WTC11 (cell line): ENCODE results near the gene KCNIP1. TPM values are rescaled to one million over a fixed set of nuclear protein-coding genes. Genes with fewer than 3 reads are reported as not detected.

Experiments
- ATAC-seq: fragments of 200-7000 bp; cut with Tn5 transposase; 2 replicates; pipeline ENCODE4 v1.10.0; 2021; ENCODE audit warnings: mild to moderate bottlenecking, moderate library complexity
- CTCF ChIA-PET: fragments of 300-600 bp; sonication (Branson Sonifier 250); formaldehyde crosslinking; loops from one replicate; lab custom pipeline; 2021; ENCODE audit warnings: antibody characterized with exemption; lab: Charles Lee
- POLR2A ChIA-PET: fragments of 350-600 bp; sonication (Branson Sonifier 250); formaldehyde crosslinking; loops from one replicate; lab custom pipeline; 2021; ENCODE audit warnings: antibody characterized with exemption; lab: Charles Lee
- DNase-seq: peaks from one replicate; pipeline ENCODE4 v3.0.0; 2021; ENCODE audit warnings: low spot score
- H3K27ac Mint-ChIP-seq: 2 replicates; pipeline ENCODE4 v1.8.0; 2021; ENCODE audit warnings: mixed read lengths
- H3K27me3 Mint-ChIP-seq: 2 replicates; pipeline ENCODE4 v1.8.0; 2021; ENCODE audit warnings: low read depth, mild to moderate bottlenecking, moderate library complexity, mixed read lengths
- H3K36me3 Mint-ChIP-seq: 2 replicates; pipeline ENCODE4 v1.8.0; 2021; ENCODE audit warnings: mixed read lengths
- H3K4me1 Mint-ChIP-seq: 2 replicates; pipeline ENCODE4 v1.8.0; 2022; ENCODE audit warnings: mixed read lengths
- H3K4me3 Mint-ChIP-seq: 2 replicates; pipeline ENCODE4 v1.8.0; 2021; ENCODE audit warnings: mild to moderate bottlenecking, moderate library complexity, mixed read lengths
- H3K9me3 Mint-ChIP-seq: 2 replicates; pipeline ENCODE4 v1.8.0; 2021; ENCODE audit warnings: mixed read lengths
- ARID4B ChIP-seq: sonication (generic); formaldehyde crosslinking; IDR thresholded peaks from 2 replicates; pipeline ENCODE4 v1.8.0; 2023; ENCODE audit warnings: missing genetic modification reagents, mild to moderate bottlenecking, borderline replicate concordance
- ATF2 ChIP-seq: sonication (generic); formaldehyde crosslinking; IDR thresholded peaks from 2 replicates; pipeline ENCODE4 v1.8.1; 2022; ENCODE audit warnings: low read depth, missing genetic modification reagents, borderline replicate concordance
- ATF3 ChIP-seq: sonication (generic); formaldehyde crosslinking; conservative IDR thresholded peaks from 2 replicates; pipeline ENCODE4 v1.8.1; 2022; ENCODE audit warnings: mild to moderate bottlenecking, missing genetic modification reagents
- CTCF ChIP-seq: fragments of 200-600 bp; IDR thresholded peaks from 2 replicates; pipeline ENCODE4 v1.8.0; 2022; ENCODE audit warnings: antibody characterized with exemption
- ERG ChIP-seq: fragments of 250-450 bp; sonication (Bioruptor Pico); IDR thresholded peaks from 2 replicates; pipeline ENCODE4 v1.8.0; 2021; ENCODE audit warnings: mild to moderate bottlenecking
- ETV6 ChIP-seq: sonication (generic); formaldehyde crosslinking; IDR thresholded peaks from 2 replicates; pipeline ENCODE4 v1.8.1; 2022; ENCODE audit warnings: mild to moderate bottlenecking, missing genetic modification reagents
- FOXP1 ChIP-seq: sonication (generic); formaldehyde crosslinking; IDR thresholded peaks from 2 replicates; pipeline ENCODE4 v1.8.0; 2022; ENCODE audit warnings: missing genetic modification reagents, mild to moderate bottlenecking, moderate library complexity, borderline replicate concordance
- JUN ChIP-seq: sonication (generic); formaldehyde crosslinking; IDR thresholded peaks from 2 replicates; pipeline ENCODE4 v1.8.0; 2023; ENCODE audit warnings: mild to moderate bottlenecking, missing genetic modification reagents
- NR2C2 ChIP-seq: sonication (generic); formaldehyde crosslinking; IDR thresholded peaks from 2 replicates; pipeline ENCODE4 v1.8.0; 2022; ENCODE audit warnings: mild to moderate bottlenecking, missing genetic modification reagents
- OVOL2 ChIP-seq: fragments of 250-450 bp; sonication (Bioruptor Pico); IDR thresholded peaks from 2 replicates; pipeline ENCODE4 v1.9.0; 2021; ENCODE audit warnings: mild to moderate bottlenecking, borderline replicate concordance
- STAT6 ChIP-seq: sonication (generic); formaldehyde crosslinking; conservative IDR thresholded peaks from 2 replicates; pipeline ENCODE4 v1.8.1; 2023; ENCODE audit warnings: mild to moderate bottlenecking, low read depth, missing genetic modification reagents, moderate library complexity
- TCF7 ChIP-seq: sonication (generic); formaldehyde crosslinking; IDR thresholded peaks from 2 replicates; pipeline ENCODE4 v1.8.0; 2022; ENCODE audit warnings: mild to moderate bottlenecking, low read depth, missing genetic modification reagents, moderate library complexity
- TEAD4 ChIP-seq: sonication (generic); formaldehyde crosslinking; IDR thresholded peaks from 2 replicates; pipeline ENCODE4 v1.8.0; 2022; ENCODE audit warnings: mild to moderate bottlenecking, missing genetic modification reagents
- ZBTB43 ChIP-seq: sonication (generic); formaldehyde crosslinking; IDR thresholded peaks from 2 replicates; pipeline ENCODE4 v1.8.1; 2023; ENCODE audit warnings: mild to moderate bottlenecking, missing genetic modification reagents
- ZNF121 ChIP-seq: sonication (generic); formaldehyde crosslinking; IDR thresholded peaks from 2 replicates; pipeline ENCODE4 v1.8.0; 2023; ENCODE audit warnings: missing genetic modification reagents
- ZNF138 ChIP-seq: sonication (generic); formaldehyde crosslinking; conservative IDR thresholded peaks from 2 replicates; pipeline ENCODE4 v1.8.1; 2022; ENCODE audit warnings: mild to moderate bottlenecking, moderate library complexity, missing genetic modification reagents
- ZNF671 ChIP-seq: fragments of 250-450 bp; sonication (Bioruptor Pico); IDR thresholded peaks from 2 replicates; pipeline ENCODE4 v1.8.0; 2021; ENCODE audit warnings: mild to moderate bottlenecking
- total RNA-seq: library from RNA; stranded (reverse); gene quantifications from 3 replicates; pipeline ENCODE4 v1.2.3, GENCODE V29; 2021

The KCNIP1 gene
- total RNA-seq, 1 experiment from 2014 or later, result 0.59 TPM

GRCh38 chr5:170501361-170501760 lies 2.5 kb upstream of the KCNIP1 start (continued):
- TF ChIP-seq STAT6 (CRISPR knock-in tag) (no peak), ZNF138 (CRISPR knock-in tag) (no peak), JUN (CRISPR knock-in tag) (no peak), ZBTB43 (CRISPR knock-in tag) (no peak), NR2C2 (CRISPR knock-in tag) (no peak), ETV6 (CRISPR knock-in tag) (no peak), ATF2 (no peak)

GRCh38 chr5:170501931-170502330 lies 1.9 kb upstream of the KCNIP1 start:
- H3K27me3 Mint-ChIP-seq, result peaks cover 37% of the 10 kb centered on the region
- no peak overlapping the region for H3K4me3 Mint-ChIP-seq
- TF ChIP-seq FOXP1 (no peak), ZNF121 (CRISPR knock-in tag) (no peak), ATF3 (CRISPR knock-in tag) (no peak), TEAD4 (CRISPR knock-in tag) (no peak), CTCF (no peak), ERG (CRISPR knock-in tag) (no peak)
- POLR2A ChIA-PET, result no interaction called here
- H3K27ac Mint-ChIP-seq, result no peak overlapping the region
- DNase-seq, result no peak
- no peak for ATAC-seq
- no peaks in the 10 kb centered on the region for H3K36me3 Mint-ChIP-seq
- H3K4me1 Mint-ChIP-seq, result peaks cover 27% of the 10 kb centered on the region
- no peaks in the 10 kb centered on the region for H3K9me3 Mint-ChIP-seq
- CTCF ChIA-PET, result no interaction called here

GRCh38 chr5:170504616-170505266 lies 921 bp downstream of the KCNIP1 start:
- Mint-ChIP-seq H3K4me3 (peak overlapping the region; percentile 63), H3K27ac (no peak overlapping the region), H3K9me3 (no peaks in the 10 kb centered on the region), H3K36me3 (no peaks in the 10 kb centered on the region), H3K27me3 (peaks cover 37% of the 10 kb centered on the region), H3K4me1 (peaks cover 30% of the 10 kb centered on the region)
- DNase-seq (no peak), ATAC-seq (no peak)
- CTCF ChIA-PET, result interaction anchor here (1.3 to 1.8 kb wide), 4 partner anchors 25 to 127 kb away, joined by 3 to 6 read pairs (median 5); no protein-coding TSS in a partner anchor
- POLR2A ChIA-PET, result no interaction called here
- TF ChIP-seq ZNF671 (CRISPR knock-in tag) (no peak), ARID4B (CRISPR knock-in tag) (no peak), ATF3 (CRISPR knock-in tag) (no peak), TCF7 (CRISPR knock-in tag) (no peak), OVOL2 (CRISPR knock-in tag) (no peak)
